GM19043 (cell line): ENCODE data around the gene TPBGL.

ENCODE experiments used
- ATAC-seq: cut with Tn5 transposase; IDR thresholded peaks from one replicate; pipeline ENCODE4 v1.9.1; 2021; ENCODE audit warnings: low read depth; ENCODE audit not compliant: unreplicated experiment

TPBGL gene

DNA sequence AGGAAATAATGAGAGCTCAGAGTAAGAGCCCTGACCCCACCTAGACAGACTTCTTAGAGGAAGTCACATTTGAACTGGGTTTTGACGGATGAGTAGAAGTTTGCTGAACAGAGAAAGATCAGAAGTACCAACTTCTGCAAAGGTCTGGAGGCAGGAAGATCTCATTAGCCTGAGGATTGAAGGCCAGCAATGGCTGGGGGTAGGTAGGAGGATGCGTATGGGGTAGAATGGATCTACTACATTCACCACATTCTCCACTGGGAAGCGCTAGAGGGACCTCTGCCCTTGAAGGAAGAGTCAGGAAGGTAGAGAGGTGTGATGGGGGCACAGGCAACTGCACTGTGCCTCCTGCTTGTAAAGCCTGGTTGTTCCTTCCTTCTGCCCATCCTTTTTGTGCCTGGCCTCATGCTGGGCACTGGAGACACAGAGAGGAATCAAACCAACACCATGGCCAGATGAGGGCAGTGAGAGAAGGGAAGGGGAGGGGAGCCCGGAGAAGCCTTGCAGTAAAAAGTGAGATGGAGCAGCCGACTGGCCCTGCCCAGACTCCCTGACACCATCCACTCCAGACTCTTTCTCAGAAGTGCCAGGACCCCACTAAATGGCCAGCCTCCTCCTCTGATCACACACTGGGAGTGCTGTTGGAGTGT is 4.9 kb downstream of the TPBGL start:
- ATAC-seq, result no peak

GRCh38 chr11:75246006-75246670 is 5.6 kb downstream of the TPBGL start:
- no peak for ATAC-seq

DNA sequence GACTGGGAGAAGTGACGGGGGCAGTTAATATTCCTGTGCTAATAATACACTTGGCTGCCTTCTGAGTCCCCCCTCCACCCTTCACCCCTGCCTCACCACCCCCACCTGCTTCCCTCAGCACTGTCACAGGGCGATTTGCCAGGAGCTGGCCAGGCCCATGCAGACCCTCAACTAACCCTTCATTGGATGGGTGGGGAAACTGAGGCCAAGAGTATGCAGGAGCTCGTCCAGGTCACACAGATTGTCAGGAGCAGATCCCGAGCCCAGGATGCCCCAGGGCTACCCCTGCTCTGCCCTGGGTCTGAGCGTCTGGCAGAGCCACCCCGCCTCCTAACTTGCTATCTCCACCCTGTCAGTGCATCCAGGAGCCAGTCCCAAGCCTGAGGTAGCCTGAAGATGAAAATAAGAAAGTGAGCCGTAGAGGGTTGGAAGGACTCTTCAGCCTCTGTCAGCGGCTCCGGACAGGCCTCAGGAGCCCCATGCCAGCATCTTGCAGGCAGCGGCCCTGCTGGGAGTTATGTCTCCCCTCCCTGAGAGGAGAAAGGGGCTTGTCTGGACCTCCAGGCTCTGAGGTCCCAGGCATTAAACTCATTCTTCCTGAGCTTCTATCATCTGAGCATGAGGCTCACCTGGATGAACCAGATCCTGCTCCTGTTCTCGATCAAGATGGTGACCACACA is 6.2 kb downstream of the TPBGL start:
- ATAC-seq, result no peak

- ATAC-seq, result no peak
Observed at GRCh38 chr11:75248924-75249256, 8.3 kb downstream of the TPBGL start.

DNA sequence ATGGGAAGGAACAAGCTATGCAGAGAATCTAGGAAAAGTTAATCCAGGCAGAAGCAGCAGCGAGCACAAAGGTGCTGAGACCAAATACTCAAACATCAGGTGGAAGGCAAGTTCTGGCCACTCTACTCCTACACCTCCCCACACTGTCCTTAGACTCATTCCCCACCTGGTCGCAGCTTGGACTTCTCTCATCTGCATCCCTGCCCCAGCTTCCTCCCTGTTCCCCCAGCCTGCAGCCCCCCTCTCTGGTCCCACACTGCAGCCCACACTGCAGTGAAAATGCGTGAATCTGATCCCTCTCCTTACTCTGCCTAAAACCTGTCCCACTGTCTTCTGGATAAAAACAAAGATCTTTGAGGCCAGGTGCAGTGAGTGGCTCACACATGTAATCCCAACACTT is 9.1 kb downstream of the TPBGL start:
- ATAC-seq, result no peak

- no peak for ATAC-seq
Observed at GRCh38 chr11:75254326-75254725, 13.8 kb downstream of the TPBGL start.

GRCh38 chr11:75260396-75261170 is 20.0 kb downstream of the TPBGL start:
- no peak for ATAC-seq

GRCh38 chr11:75261902-75262361 is 21.4 kb downstream of the TPBGL start:
- ATAC-seq, result no peak

GRCh38 chr11:75262436-75262835 is 21.9 kb downstream of the TPBGL start:
- no peak for ATAC-seq

DNA sequence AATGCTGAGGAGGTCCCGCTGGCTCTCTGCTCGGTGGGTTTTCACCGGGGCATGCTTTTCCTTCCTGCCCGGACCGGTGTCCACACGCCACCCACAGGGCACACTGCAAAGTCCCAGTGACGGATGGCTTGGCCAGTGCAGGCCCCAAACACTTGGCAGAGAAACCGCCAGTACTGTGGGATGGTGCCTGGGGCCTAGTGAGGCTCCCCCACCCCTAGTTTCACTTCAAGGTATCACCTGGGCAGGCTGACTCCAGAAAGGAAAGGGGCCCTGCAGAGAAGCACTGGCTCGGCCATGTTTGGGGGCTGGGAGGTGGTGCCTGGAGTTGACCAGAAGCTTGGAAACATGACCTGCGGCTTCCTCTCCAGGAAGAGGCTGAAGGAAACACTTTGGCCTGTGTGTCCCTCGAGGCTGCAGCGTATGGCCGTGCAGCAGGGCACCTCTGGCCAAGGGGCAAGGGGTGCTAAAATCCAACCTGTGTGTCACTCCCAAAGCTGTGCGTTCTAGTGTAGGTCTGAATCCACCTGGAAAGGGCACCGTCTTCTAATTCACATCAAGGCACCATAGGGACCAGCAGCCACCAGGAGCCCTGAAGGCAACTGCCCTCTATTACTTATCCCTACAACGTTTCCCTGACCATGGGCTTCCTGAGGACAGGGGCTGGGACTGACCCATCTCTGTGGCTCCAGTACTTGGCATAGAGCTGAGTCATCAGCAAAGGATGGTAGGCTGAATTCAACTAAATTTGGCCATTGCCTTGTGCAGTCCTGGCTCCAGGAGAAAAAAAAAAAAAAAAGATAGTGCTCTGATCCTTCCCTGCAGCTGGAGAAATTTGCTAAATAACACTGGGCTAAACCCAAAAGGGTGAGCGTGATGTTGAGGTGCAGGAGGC is 22.6 kb downstream of the TPBGL start:
- no peak for ATAC-seq

DNA sequence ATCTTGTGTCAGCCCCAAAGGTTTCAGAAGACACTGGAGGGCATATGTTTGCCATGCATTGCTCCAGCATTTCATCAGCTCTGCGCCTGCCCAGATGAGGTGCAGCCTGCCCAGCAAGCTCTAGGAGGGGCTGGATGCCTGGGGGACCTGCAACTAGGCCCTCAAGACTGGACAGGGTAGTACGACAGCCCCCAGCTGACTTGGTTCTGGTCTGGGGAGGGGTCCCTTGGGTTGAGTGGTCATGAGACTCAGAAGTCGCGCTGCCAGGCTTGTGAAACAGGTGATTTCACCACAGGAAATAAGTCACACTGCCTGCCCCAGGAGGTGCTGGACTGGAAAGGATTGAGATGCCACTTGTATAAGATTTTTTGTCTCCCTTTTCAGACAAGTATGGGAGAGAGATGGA is 23.4 kb downstream of the TPBGL start:
- no peak for ATAC-seq

- ATAC-seq, result no peak
Observed at GRCh38 chr11:75264356-75264755, 23.8 kb downstream of the TPBGL start.

GRCh38 chr11:75264971-75265370 is 24.4 kb downstream of the TPBGL start:
- ATAC-seq, result no peak

DNA sequence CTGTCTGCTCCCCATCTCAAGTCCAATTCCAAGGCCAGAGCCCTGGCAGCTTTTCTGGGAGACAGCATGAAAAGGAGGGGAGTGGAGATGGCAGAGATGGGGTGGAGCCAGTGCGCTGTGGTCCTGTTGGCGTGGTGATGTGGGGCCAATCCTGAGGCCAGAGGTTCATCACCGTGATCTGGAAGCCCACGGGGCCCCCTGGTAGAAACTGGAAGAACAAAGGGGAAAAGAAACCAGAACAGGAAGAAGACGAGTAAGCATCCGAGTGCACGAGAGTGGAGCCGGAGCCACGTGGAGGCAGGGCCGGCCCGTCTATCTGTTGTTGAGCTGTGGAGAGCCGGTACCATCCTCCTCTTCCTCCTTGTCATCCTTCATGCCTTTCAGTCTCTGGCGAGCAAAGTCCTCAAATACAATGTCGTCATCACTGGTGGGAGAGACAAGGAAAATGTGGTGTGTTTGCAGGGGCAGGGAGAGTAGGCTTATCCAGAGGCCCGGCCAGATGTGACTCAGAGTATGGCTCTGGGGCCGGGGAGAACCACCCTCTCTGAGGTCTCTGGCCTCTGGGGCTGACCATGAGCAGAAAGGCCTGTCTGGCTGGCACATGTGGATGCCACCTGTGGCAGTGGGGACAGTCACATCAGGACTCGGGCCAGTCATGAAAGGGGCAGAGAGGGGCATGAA is 25.4 kb downstream of the TPBGL start:
- ATAC-seq, result no peak

DNA sequence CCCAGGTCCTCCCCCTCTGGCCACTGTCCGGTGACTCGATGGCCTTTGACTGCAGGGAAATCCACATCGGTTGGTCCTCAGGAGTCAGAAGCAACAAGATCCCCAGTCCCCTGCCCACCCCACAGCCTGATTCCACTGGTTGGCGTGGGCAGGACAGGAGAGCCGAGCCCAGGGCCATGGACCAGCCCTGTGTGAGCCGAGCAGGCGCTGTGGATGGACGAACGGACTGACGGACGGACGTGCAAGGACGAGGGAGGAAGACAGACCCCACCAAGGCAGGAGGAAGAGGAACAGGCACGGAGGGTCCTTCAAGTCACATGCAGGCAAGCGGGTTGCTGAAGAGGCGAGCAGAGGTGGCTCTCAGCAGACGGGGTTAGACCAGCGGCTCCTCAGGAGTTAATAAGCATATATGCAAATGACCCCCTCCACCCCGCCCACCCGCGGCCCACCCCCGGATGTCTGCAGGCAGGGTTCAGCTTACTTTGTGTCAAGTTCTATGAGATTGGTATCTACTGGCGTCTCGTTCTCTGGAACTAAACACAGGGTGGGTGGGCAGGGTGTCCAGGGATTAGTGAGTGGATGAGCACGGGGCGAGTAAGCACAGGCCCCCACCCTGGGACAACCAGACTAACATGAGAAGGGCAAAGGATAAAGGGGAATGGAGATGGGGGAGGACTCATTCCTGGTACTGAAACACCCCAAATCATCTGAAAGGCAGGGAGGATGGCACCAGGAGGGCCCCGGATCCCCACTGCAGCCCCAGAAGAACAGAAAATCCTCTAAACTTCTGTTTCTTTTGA is 26.8 kb downstream of the TPBGL start:
- ATAC-seq, result no peak

GRCh38 chr11:75268626-75269366 is 28.2 kb downstream of the TPBGL start:
- no peak for ATAC-seq

DNA sequence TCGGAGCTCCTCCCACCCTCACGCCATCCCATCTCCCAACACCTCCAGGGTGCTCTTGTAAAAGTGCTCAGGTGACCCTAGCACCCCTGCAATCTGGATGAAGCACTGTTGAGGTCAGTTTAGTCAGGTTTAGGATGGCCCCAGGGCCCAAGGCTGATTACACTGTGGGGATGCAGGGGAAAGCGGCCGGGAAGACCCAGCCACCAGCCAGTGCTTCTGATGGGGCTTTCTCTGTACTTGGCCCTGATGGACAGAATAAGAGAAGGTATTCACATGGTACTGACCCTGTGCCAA is 28.7 kb downstream of the TPBGL start:
- ATAC-seq, result no peak

DNA sequence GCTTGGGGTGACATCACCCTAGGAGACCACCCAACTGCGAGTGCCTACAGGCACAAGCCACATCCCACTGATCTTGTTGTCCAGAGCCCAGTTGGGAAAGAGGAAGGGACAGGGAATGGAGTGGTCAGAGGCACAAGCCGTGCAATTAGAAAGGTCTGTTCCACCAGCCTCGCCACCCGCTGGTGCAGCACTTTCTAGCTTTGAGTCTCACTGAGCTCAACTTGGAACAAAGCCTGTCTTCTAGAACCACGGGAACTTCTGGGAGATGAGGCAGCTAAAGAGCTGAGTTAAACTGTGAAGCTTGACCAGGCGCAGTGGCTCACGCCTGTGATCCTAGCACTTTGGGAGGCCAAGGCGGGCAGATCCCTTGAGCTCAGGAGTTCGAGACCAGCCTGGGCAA is 29.3 kb downstream of the TPBGL start:
- no peak for ATAC-seq
